Activated T-cell treated with anti-CD3 and anti-CD28 coated beads for 24 hours (primary cell): ENCODE data around the gene SCD5.

Experiments
- DNase-seq: peaks from one replicate; pipeline ENCODE4 v3.0.0-alpha.2; 2020; ENCODE audit warnings: low read depth

The SCD5 gene

DNA sequence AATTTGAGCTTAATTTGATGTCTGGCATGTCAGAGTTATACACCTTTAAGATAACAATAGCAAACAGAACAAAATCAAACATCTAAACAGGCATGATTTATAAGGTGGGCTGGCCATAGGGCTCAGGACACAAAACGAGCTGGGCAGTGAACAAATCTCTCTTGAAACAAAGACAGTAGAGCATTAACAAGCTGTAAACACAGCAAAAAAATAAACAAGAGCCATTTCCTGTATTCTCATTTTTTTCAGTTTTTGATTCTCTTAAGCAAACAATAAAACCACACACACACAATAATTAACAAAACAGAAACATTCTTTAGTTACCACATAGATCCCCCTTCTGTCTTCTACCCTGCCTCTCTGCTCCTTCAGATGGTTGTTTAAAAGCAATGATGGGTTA is 168.5 kb downstream of the SCD5 start:
- no peak for DNase-seq

DNA sequence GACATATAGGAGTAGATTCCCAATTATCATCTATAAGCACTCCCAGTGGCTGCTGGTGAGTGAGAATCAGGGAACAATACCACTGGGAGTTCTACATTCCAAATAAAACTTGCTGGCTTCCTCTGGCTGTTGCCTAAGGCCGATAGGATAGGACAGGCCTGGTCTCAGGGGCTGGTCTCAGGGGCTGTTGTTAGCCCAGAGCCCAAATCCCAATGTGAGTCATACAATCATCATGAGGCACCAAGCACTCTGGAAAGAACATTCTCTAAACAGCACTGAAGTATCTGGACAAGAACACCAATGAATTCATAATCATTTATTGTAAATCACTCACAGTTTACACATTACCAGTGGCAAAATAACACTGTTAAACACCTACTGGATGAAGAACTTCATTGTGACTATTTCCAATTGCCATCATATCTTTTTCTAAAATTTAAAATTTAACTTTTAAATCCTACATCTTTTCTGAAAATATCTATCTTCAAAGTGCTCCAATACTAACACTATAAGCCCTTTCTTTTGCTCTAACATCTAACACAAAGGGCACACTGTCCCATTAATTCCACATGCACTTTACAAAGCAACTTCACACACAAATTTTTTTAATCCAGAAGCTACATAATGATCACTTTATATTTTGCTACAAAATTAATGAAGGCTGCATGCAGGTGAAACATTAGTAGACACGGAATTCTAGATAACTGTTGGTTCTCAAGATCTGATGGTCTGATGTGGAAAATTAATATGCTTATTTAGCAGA is 169.2 kb downstream of the SCD5 start:
- DNase-seq: no peak

GRCh38 chr4:82626251-82626868 is 172.2 kb downstream of the SCD5 start:
- no peak for DNase-seq

- DNase-seq: no peak
Observed at GRCh38 chr4:82624819-82625218, 173.8 kb downstream of the SCD5 start.

- no peak for DNase-seq
Observed at GRCh38 chr4:82623121-82623683, 175.4 kb downstream of the SCD5 start.

GRCh38 chr4:82621251-82621650 is 177.3 kb downstream of the SCD5 start:
- DNase-seq: no peak

GRCh38 chr4:82620126-82620735 is 178.4 kb downstream of the SCD5 start:
- DNase-seq: no peak

DNA sequence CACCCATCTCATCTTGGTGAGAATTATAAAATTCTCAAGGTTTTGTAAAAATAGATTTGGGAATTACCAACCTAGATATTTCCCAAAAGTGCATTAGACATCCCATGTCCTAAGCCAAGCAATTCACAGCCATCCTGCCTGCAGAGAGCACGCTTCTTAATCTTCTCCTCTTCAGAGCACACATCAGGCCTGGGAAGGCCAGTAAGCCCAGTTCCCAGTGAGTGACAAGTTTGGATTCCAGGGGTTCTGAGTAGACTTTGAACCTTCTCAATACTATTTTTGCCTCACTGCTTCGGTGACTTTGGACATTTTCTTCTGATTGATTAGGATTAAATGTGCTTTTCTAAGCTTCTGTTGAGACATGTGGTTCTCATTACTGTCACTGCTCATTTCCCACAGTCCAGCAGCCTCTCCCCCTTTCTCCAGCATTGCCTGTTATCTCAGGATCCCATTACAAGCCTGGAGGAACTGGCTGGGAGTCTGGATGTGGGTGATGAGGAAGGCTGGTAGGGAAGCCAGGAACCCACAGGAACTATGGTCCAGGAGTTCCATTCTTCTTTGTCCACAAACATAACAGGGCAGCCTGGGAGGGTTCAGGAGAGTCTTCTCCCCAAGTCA is 180.4 kb downstream of the SCD5 start:
- DNase-seq: no peak

GRCh38 chr4:82614838-82615449 is 183.7 kb downstream of the SCD5 start:
- no peak for DNase-seq

DNA sequence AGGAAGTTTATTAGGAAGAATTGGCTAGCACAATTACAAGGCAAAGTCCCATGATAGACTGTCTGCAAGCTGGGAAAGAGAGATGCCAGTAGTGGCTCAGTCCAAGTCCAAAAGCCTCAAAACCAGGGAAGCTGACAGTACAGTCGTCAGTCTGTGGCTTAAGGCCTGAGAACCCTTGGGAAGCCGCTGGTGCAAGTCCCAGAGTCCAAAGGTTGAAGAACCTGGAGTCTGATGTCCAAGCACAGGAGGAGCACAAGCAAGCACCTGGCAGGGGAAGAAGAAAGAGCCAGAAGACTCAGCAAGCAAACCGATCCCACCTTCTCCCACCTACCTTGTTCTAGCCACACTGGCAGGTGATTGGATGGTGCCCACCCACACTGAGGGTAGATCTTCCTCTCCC is 185.5 kb downstream of the SCD5 start:
- no peak for DNase-seq

DNA sequence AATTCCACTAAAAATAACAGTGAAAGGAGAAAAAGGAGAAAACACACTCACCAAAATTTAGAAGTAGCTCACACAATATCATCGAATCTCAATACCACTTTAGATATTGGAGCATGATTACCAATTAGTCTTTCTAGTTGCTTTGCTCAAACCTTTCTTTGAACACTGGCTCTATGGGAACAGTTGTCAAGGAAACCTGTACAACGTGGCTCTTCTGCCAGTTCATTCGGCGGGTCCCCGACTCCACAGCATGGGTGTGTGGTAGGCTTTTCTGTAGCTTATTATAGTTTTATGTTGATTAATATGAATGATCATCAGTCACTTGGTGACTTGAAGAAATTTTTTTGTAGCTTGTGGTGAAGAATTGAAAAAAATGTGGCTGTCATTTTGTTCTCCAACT is 186.6 kb downstream of the SCD5 start:
- no peak for DNase-seq

GRCh38 chr4:82611527-82611926 is 187.1 kb downstream of the SCD5 start:
- DNase-seq: no peak

DNA sequence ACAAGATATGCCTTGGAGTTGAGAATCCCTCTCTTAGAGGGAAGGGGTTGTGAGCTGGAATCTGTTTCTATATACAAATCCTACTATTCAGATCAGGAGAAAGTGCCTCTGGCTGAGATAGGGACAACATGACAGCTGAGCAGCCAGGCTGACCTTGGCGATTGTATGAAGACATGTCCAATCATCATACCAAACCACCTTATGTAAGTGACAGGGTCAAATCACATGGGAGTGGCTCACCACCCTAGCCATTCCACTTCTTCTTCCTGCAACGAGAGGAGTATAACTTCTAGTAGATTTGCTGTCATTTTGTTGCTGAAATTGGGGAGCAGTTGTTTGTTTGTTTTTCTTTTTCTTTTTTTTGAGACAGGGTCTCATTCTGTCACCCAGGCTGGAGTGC is 188.6 kb downstream of the SCD5 start:
- no peak for DNase-seq

DNA sequence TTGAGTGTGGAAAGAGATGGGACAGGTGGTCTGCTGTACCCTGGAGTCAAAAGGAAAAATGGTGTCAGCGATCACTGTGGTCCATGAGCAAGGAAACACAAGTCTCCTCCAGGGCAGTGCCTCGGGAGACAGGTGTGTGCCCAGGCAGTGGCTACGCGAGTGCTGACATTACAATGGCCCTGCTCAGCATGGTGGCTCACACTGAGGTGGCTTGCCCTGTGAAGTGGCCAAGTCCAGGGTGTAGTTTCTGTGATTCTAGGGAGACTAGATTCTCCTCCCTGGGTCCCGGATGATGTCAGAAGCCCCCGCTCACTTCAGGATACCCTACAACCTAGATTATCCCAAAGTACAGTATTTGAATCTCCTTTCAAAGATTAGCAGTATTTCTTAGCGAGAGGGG is 192.0 kb downstream of the SCD5 start:
- DNase-seq: no peak

DNA sequence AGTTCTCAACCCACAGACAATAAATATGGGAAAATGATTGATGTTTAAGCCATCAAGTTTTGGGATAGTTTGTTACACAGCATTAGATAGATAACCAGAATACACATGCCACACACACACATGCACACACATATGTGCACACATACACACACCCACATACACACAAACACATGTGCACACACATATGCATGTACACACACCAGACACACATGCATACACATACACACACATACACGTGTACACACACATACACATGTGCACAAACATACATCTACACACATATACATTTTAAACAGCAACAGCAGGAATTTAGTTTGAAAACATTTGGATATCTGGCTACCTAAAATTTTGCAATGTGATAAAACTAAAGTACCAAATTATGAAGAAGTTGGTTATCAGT is 194.1 kb downstream of the SCD5 start:
- no peak for DNase-seq

- DNase-seq: no peak
Observed at GRCh38 chr4:82601242-82602015, 197.2 kb downstream of the SCD5 start.

DNA sequence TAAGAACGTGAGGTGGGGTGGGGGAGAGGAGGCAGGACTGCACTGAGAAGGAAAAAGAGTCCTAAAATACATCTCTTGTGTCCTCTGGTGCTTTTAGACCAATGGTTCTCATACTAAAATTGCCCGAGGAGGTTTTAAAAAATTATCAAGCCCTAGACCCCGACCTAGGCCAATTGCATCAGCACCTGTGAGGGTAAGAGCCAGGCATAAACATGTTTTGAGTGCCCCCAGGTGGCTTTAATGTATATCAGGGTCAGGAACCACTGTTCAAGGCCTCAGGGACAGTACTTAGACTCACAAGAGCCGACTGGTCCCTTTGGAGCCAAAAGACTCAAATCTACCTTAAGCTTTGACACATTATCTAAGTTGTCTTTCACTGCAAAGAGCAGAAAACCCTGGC is 199.3 kb downstream of the SCD5 start:
- DNase-seq: no peak

- no peak for DNase-seq
Observed at GRCh38 chr4:82594456-82594855, 204.1 kb downstream of the SCD5 start.

DNA sequence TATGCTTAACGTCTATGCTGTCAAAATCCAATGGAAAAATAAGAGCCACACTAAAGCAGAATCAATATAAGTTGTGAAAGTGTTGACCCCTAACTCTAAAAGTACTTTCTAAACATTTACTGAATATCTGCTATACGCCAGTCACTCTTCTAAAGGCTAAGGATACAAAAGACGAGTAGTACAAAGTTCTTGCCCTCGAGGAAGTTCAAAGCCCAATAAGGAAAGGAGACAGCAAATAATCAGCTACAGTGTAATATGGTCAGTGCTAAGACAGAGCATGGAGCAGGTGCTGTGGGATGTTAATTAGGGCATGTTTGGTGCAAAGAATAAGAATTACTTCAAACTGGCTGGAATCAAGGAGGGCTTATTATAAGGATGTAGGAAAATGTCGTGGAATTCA is 205.2 kb downstream of the SCD5 start:
- DNase-seq: no peak

DNA sequence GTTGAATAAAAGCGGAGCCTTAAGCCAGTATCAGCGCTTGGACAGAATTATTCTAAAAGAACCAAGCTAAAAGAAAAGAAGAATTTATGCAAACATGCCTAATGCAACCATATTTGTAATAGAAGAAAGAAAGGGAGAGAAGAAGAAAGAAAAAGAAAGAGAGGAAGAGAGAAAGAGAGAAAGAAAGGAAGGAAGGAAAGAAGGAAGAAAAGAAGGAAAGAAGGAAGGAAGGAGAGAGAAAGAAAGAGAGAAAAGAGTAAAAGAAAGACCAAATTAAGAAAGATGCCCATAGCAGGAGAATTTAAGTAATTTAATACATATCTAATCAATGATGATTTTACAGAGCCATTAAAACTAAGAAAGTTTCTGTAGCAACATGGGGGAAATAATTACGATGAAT is 206.0 kb downstream of the SCD5 start:
- no peak for DNase-seq

DNA sequence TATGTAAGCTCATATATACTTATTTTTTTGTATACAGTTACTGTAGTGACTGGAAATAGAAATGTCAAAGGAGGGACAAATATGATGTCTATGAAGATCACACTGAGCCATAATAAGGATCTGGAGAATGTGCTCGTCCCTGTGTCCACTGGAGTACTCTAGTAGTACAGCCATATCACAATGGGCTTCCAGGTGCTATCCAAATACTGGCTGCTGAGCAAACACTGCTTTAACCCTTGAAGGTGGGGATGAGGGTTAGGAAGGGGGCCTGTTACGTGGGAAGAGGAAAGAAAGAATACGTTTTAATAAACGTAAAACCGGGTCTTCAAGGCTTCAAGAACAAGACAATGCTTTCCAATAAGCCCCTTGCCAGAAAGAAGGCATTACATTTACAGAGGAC is 207.0 kb downstream of the SCD5 start:
- DNase-seq: no peak

- DNase-seq: no peak
Observed at GRCh38 chr4:82589756-82590155, 208.8 kb downstream of the SCD5 start.
